ENCODE measurements around the gene IGFN1.
"Not testable (repeated sequence)": the region's sequence is repeated elsewhere in the genome, so short reads cannot be mapped to it uniquely, and the experiment has no call there.

The IGFN1 gene

GRCh38 chr1:201251851-201252430 is 61.3 kb downstream of the IGFN1 start:
- DNase-seq, result no peak

GRCh38 chr1:201252944-201253371 is 62.3 kb downstream of the IGFN1 start:
- DNase-seq, result no peak

GRCh38 chr1:201253411-201253810 is 62.8 kb downstream of the IGFN1 start:
- no peak for DNase-seq

GRCh38 chr1:201253906-201254624 is 63.4 kb downstream of the IGFN1 start:
- DNase-seq, result no peak

- DNase-seq, result peak; percentile 26
These were observed 64.2 kb downstream of the IGFN1 start for GRCh38 chr1:201254625-201255478.

GRCh38 chr1:201255479-201256362 is 65.1 kb downstream of the IGFN1 start:
- DNase-seq, result no peak

GRCh38 chr1:201258132-201258531 is 67.5 kb downstream of the IGFN1 start:
- DNase-seq, result not testable (repeated sequence)

GRCh38 chr1:201258763-201259230 is 68.2 kb downstream of the IGFN1 start:
- DNase-seq, result no peak

GRCh38 chr1:201259476-201260235 is 69.0 kb downstream of the IGFN1 start:
- DNase-seq, result peak; percentile 65

- no peak for DNase-seq
These were observed 69.6 kb downstream of the IGFN1 start for GRCh38 chr1:201260236-201260590.

- no peak for DNase-seq
These were observed 70.2 kb downstream of the IGFN1 start for GRCh38 chr1:201260648-201261311.

GRCh38 chr1:201261771-201262547 is 71.3 kb downstream of the IGFN1 start:
- DNase-seq, result peak; percentile 43

- no peak for DNase-seq
These were observed 72.5 kb downstream of the IGFN1 start for GRCh38 chr1:201262963-201263608.

- no peak for DNase-seq
These were observed 73.4 kb downstream of the IGFN1 start for GRCh38 chr1:201264072-201264471.

- DNase-seq, result no peak
These were observed 73.9 kb downstream of the IGFN1 start for GRCh38 chr1:201264554-201264953.

- DNase-seq, result peak; percentile 50
These were observed 75.1 kb downstream of the IGFN1 start for GRCh38 chr1:201265756-201266155.

GRCh38 chr1:201266276-201266675 is 75.7 kb downstream of the IGFN1 start:
- DNase-seq, result no peak

GRCh38 chr1:201266774-201267173 is 76.2 kb downstream of the IGFN1 start:
- DNase-seq, result peak; percentile 92

- DNase-seq, result peak; percentile 90
These were observed 77.0 kb downstream of the IGFN1 start for GRCh38 chr1:201267481-201268229.

All from fibroblast of skin of right biceps (primary cell).